Activated CD4-positive, alpha-beta memory T cell treated with anti-CD3 and anti-CD28 coated beads for 36 hours (primary cell): ENCODE data around the gene CPSF7. TPM values are rescaled to one million over a fixed set of nuclear protein-coding genes. Genes with fewer than 3 reads are reported as not detected.
"Not testable (repeated sequence)": the region's sequence is repeated elsewhere in the genome, so short reads cannot be mapped to it uniquely, and the experiment has no call there.

Experiments used
- CTCF ChIA-PET: fragments of 350-600 bp; sonication (Branson Sonifier 250); formaldehyde crosslinking; loops from one replicate; lab custom pipeline; 2021; ENCODE audit warnings: antibody characterized with exemption, inconsistent platforms; lab: Charles Lee
- POLR2A ChIA-PET: fragments of 350-600 bp; sonication (Branson Sonifier 250); formaldehyde crosslinking; loops from one replicate; lab custom pipeline; 2021; ENCODE audit warnings: antibody characterized with exemption; lab: Charles Lee
- DNase-seq: peaks from one replicate; pipeline ENCODE4 v3.0.0-alpha.2; 2020
- H3K27ac Mint-ChIP-seq: one replicate; pipeline ENCODE4 v1.8.0; 2021; ENCODE audit warnings: mixed read lengths
- H3K27me3 Mint-ChIP-seq: one replicate; pipeline ENCODE4 v1.8.0; 2021; ENCODE audit warnings: mixed read lengths
- H3K36me3 Mint-ChIP-seq: one replicate; pipeline ENCODE4 v1.8.0; 2021; ENCODE audit warnings: mixed read lengths
- H3K4me1 Mint-ChIP-seq: one replicate; pipeline ENCODE4 v1.8.0; 2021; ENCODE audit warnings: low read depth, mixed read lengths
- H3K4me3 Mint-ChIP-seq: one replicate; pipeline ENCODE4 v1.8.0; 2021; ENCODE audit warnings: mild to moderate bottlenecking, mixed read lengths
- H3K9me3 Mint-ChIP-seq: one replicate; pipeline ENCODE4 v1.8.0; 2021; ENCODE audit warnings: mixed read lengths
- intact Hi-C: fragments of 100-400 bp; cut with micrococcal nuclease; formaldehyde crosslinking; loops from one replicate; pipeline ENCODE4 v1.15.1; 2023
- total RNA-seq, 2 experiments: library from RNA; stranded (reverse); gene quantifications; one replicate each; pipeline ENCODE4 v1.2.3, GENCODE V29; 2021

Gene CPSF7
- total RNA-seq, 2 experiments from 2014 or later = 90.9 to 100 TPM

DNA sequence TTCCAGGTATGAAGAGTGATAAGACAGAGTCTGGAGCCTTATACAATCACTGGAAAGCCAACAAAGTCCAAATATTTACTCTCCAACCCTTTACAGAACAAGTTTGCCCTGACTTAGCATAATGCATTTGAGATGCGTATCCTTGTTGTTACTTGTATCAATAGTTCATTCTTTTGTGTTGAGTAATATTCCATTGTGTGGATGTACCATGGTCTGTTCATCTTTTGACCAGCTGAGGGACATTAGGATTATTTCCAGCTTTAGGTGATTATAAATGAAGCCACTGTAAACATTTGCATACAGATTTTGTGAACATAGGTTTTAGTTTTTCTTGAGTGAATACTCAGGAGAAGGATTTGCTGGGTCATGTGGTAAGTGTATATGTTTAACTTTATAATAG is 9.8 kb upstream of the CPSF7 start:
- POLR2A ChIA-PET = interaction anchor here (1.7 kb wide), 1 partner anchor 10 kb away, joined by 5 read pairs; the partner anchor contains the start of genes CPSF7 and SDHAF2
- CTCF ChIA-PET = interaction anchor here (0.6 to 1.0 kb wide), 3 partner anchors 104 to 189 kb away, joined by 3 to 4 read pairs (median 3); partner anchors contain the start of gene SYT7
- intact Hi-C loops = no loop called here
- Mint-ChIP-seq H3K36me3 (peaks cover 49% of the 10 kb centered on the region), H3K9me3 (no peaks in the 10 kb centered on the region), H3K27ac (no peak overlapping the region), H3K27me3 (no peaks in the 10 kb centered on the region), H3K4me1 (peaks cover 28% of the 10 kb centered on the region), H3K4me3 (no peak overlapping the region)
- DNase-seq = no peak

DNA sequence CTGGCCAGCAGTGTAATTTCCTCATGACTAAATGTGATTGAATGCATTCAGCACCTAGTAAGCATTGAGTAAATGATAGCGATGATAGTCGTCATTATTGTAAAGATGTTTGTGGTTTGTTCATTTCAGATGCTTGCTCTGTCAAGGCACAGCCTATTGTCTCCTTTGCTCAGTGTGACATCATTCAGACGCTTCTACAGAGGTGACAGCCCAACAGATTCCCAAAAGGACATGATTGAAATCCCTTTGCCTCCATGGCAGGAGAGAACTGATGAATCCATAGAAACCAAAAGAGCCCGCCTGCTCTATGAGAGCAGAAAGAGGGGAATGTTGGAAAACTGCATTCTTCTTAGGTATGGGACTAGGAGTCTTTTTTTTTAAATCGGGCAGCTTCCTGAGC is 7.7 kb upstream of the CPSF7 start:
- intact Hi-C loops = no loop called here
- peaks cover 36% of the 10 kb centered on the region for H3K4me1 Mint-ChIP-seq
- H3K27ac Mint-ChIP-seq = no peak overlapping the region
- ChIA-PET POLR2A (no interaction called here), CTCF (interaction anchor here (4.1 kb wide), 1 partner anchor 79 kb away, joined by 19 read pairs; no protein-coding TSS in a partner anchor)
- DNase-seq = no peak
- H3K27me3 Mint-ChIP-seq = no peaks in the 10 kb centered on the region
- H3K4me3 Mint-ChIP-seq = no peak overlapping the region
- no peaks in the 10 kb centered on the region for H3K9me3 Mint-ChIP-seq
- H3K36me3 Mint-ChIP-seq = peaks cover 43% of the 10 kb centered on the region

DNA sequence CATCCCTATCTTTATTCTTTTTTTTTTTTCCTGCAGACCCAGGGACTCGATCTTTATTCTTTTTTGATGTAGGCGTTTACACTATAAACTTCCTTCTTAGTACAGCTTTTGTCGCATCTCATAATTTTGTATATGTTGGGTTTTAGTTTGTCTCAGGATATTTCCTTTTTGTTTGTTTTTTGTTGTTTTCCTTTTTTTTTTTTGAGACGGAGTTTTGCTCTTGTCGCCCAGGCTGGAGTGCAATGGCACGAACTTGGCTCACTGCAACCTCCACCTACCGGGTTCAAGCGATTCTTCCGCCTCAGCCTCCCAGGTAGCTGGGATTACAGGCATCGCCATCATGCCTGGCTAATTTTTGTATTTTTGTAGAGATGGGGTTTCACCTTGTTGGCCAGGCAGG is 1.1 kb upstream of the CPSF7 start:
- Mint-ChIP-seq H3K27ac (peak overlapping the region; percentile 95), H3K4me1 (peaks cover 65% of the 10 kb centered on the region), H3K36me3 (peaks cover 41% of the 10 kb centered on the region), H3K4me3 (peak overlapping the region; percentile 88)
- not testable (repeated sequence) for H3K9me3 Mint-ChIP-seq, H3K27me3 Mint-ChIP-seq, DNase-seq
- POLR2A ChIA-PET = interaction anchor here (2.5 to 4.2 kb wide), 2 partner anchors 16 to 38 kb away, joined by 16 to 28 read pairs; partner anchors contain the start of gene TMEM216
- intact Hi-C loops = loop anchor here (1.0 to 5.0 kb wide), 3 partner anchors 38 to 524 kb away; partner anchors contain the start of genes DDB1, PRPF19, TKFC and TMEM216
- CTCF ChIA-PET = interaction anchor here (0.7 to 3.2 kb wide), 4 partner anchors 16 to 460 kb away, joined by 3 to 32 read pairs (median 6); partner anchors contain the start of gene CYB561A3

- Mint-ChIP-seq H3K9me3 (no peaks in the 10 kb centered on the region), H3K27ac (peak overlapping the region; percentile 95), H3K36me3 (peaks cover 46% of the 10 kb centered on the region), H3K4me3 (peak overlapping the region; percentile 88), H3K27me3 (no peaks in the 10 kb centered on the region), H3K4me1 (peaks cover 67% of the 10 kb centered on the region)
- DNase-seq = peak; percentile 75
- ChIA-PET POLR2A (interaction anchor here (0.6 to 4.2 kb wide), 7 partner anchors 11 to 391 kb away, joined by 3 to 28 read pairs (median 13); partner anchors contain the start of genes CYB561A3, TMEM138 and TMEM216), CTCF (interaction anchor here (0.6 to 3.2 kb wide), 8 partner anchors 12 to 209 kb away, joined by 3 to 32 read pairs (median 7); partner anchors contain the start of genes CYB561A3, LRRC10B, TKFC and TMEM216)
- intact Hi-C loops = loop anchor here (1.0 to 2.0 kb wide), 2 partner anchors 17 to 67 kb away; partner anchors contain the start of gene TMEM138
Observed at GRCh38 chr11:61429346-61429690, 457 bp downstream of the CPSF7 start.

DNA sequence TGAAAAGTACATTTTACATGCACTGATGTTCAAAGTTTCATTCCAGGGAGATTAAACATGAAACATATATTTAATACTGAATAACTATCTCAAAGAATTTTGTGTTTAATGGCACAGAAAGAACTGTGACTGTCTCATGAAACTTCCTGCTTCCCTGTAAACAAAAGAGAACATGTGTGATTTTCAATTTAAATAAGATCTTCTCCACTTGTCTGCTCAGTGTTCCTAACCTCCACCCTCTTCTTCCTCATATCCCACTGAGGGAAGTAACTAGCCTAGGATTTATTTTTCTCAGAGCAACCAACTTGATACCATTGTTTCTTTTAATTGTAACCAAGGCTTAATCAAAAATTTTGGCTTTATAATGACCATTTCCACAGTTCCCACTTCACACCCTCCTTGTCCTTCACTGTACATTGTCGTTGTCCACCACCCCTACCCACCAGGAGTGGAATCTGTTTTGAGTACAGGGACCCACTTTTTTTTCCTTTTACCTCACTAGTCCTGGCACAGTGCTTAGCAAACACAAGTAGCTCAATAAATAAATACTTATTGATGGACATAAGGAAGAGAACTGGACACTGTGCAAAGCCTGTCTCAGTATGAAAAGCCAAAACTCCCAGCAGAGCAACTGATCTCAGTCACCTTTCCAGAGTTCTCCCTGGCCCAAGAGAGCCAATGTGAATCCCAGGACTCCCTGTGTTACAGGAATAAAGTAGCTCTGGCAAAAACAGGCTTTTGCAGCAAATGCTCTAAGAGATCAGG is 4.2 kb downstream of the CPSF7 start:
- peaks cover 55% of the 10 kb centered on the region for H3K4me1 Mint-ChIP-seq
- ChIA-PET CTCF (interaction anchor here (1.1 to 3.6 kb wide), 4 partner anchors 9 to 91 kb away, joined by 5 to 31 read pairs (median 7); no protein-coding TSS in a partner anchor), POLR2A (interaction anchor here (1.0 kb wide), 1 partner anchor 92 kb away, joined by 3 read pairs; no protein-coding TSS in a partner anchor)
- no peak overlapping the region for H3K4me3 Mint-ChIP-seq
- peaks cover 63% of the 10 kb centered on the region for H3K36me3 Mint-ChIP-seq
- intact Hi-C loops = no loop called here
- H3K9me3 Mint-ChIP-seq = no peaks in the 10 kb centered on the region
- peak overlapping the region; percentile 57 for H3K27ac Mint-ChIP-seq
- no peak for DNase-seq
- H3K27me3 Mint-ChIP-seq = no peaks in the 10 kb centered on the region

DNA sequence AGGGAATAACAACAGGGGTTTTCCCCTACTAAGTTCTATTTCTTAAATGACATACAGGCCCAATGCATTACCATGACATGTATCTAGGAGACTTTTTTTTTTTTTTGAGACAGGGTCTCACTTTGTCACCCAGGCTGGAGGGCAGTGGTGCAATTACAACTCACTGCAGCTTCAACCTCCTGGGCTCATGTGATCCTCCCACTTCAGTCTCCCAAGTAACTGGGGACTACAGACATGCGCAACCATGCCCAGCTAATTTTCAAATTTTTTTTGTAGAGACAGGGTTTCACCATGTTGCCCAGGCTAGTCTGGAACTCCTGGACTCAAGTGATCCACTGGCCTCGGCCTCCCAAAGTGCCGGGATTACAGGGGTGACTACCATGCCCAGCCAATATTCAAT is 7.5 kb downstream of the CPSF7 start:
- ChIA-PET CTCF (interaction anchor here (1.1 to 1.5 kb wide), 3 partner anchors 13 to 37 kb away, joined by 3 to 8 read pairs (median 7); partner anchors contain the start of gene TMEM216), POLR2A (no interaction called here)
- no peak overlapping the region for H3K4me3 Mint-ChIP-seq
- H3K27me3 Mint-ChIP-seq = no peaks in the 10 kb centered on the region
- H3K36me3 Mint-ChIP-seq = peaks cover 62% of the 10 kb centered on the region
- intact Hi-C loops = no loop called here
- H3K9me3 Mint-ChIP-seq = no peaks in the 10 kb centered on the region
- peaks cover 56% of the 10 kb centered on the region for H3K4me1 Mint-ChIP-seq
- no peak overlapping the region for H3K27ac Mint-ChIP-seq
- no peak for DNase-seq

DNA sequence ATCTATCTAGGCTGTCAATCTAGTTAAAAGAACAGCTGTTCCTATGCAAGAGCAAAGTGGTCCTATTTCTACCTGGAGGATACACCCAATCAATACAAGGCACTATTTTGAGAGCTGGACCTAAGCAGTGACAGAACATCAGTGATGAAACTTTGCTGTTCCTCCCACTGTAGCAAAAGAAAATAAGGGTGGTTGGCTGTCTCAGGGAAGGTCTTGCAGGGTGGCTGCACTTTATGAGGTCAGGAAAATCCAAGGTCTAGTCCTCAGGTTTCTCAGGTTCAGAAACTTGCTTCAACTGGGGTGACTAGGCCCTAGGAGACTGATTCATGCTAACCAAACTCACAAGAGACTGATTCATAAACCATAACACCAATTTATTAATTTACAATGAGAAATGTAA is 11.6 kb downstream of the CPSF7 start:
- H3K27me3 Mint-ChIP-seq = no peaks in the 10 kb centered on the region
- H3K27ac Mint-ChIP-seq = peak overlapping the region; percentile 47
- peaks cover 40% of the 10 kb centered on the region for H3K4me1 Mint-ChIP-seq
- POLR2A ChIA-PET = interaction anchor here (0.6 kb wide), 1 partner anchor 110 kb away, joined by 3 read pairs; no protein-coding TSS in a partner anchor
- CTCF ChIA-PET = interaction anchor here (1.5 kb wide), 1 partner anchor 82 kb away, joined by 3 read pairs; no protein-coding TSS in a partner anchor
- H3K36me3 Mint-ChIP-seq = peaks cover 71% of the 10 kb centered on the region
- no peak overlapping the region for H3K4me3 Mint-ChIP-seq
- DNase-seq = no peak
- intact Hi-C loops = no loop called here
- no peaks in the 10 kb centered on the region for H3K9me3 Mint-ChIP-seq

DNA sequence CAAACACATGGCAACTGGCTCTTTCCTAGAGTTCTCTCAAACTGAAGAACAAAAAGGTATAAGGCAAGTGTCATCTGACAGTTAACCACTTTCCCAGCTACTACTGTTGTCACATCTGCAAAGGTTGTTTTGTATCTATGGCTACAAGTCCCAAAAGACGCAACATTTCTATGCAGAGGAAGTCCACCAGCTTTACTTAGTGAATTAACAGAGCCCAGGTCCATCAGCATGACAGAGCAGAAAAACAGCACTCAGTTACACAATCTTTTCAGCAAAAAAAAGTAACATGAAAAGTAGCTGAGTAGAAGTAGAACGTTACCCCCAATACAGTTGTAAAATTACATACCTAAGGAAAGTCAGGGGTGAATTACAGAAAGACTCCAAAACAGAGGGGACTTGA is 12.1 kb downstream of the CPSF7 start:
- peaks cover 39% of the 10 kb centered on the region for H3K4me1 Mint-ChIP-seq
- H3K27me3 Mint-ChIP-seq = no peaks in the 10 kb centered on the region
- POLR2A ChIA-PET = no interaction called here
- H3K9me3 Mint-ChIP-seq = no peaks in the 10 kb centered on the region
- peak overlapping the region; percentile 47 for H3K27ac Mint-ChIP-seq
- H3K4me3 Mint-ChIP-seq = no peak overlapping the region
- CTCF ChIA-PET = interaction anchor here (1.1 to 1.5 kb wide), 2 partner anchors 35 to 82 kb away, joined by 3 to 4 read pairs; no protein-coding TSS in a partner anchor
- intact Hi-C loops = no loop called here
- peaks cover 74% of the 10 kb centered on the region for H3K36me3 Mint-ChIP-seq
- no peak for DNase-seq

GRCh38 chr11:61416941-61417340 is 12.8 kb downstream of the CPSF7 start:
- no peak overlapping the region for H3K4me3 Mint-ChIP-seq
- no peaks in the 10 kb centered on the region for H3K9me3 Mint-ChIP-seq
- POLR2A ChIA-PET = no interaction called here
- no peak for DNase-seq
- no peaks in the 10 kb centered on the region for H3K27me3 Mint-ChIP-seq
- peaks cover 33% of the 10 kb centered on the region for H3K4me1 Mint-ChIP-seq
- H3K36me3 Mint-ChIP-seq = peaks cover 68% of the 10 kb centered on the region
- intact Hi-C loops = no loop called here
- CTCF ChIA-PET = interaction anchor here (1.1 kb wide), 1 partner anchor 34 kb away, joined by 4 read pairs; no protein-coding TSS in a partner anchor
- peak overlapping the region; percentile 29 for H3K27ac Mint-ChIP-seq

DNA sequence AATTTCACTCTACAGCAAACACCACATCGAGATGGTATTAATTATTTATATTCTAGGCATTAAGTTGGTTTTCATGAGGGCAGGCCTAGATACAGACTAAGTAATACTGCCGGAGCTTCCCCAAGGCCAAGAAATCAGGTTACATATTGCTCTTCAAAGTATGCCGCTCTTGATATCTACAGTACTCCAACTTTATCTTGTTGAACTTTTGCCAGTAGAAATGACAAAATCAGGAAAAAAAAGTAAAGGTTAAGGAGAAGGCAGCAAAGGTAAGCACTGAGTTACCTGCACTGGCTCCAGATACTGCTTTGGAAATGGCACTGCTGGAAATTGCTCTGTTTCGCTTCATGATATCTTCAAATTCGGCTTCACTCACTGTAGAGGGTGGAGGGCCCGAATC is 14.4 kb downstream of the CPSF7 start:
- Mint-ChIP-seq H3K9me3 (no peaks in the 10 kb centered on the region), H3K27me3 (no peaks in the 10 kb centered on the region), H3K36me3 (peaks cover 72% of the 10 kb centered on the region), H3K4me1 (peaks cover 26% of the 10 kb centered on the region), H3K4me3 (no peak overlapping the region), H3K27ac (no peak overlapping the region)
- ChIA-PET CTCF (interaction anchor here (0.6 kb wide), 1 partner anchor 21 kb away, joined by 3 read pairs; no protein-coding TSS in a partner anchor), POLR2A (no interaction called here)
- DNase-seq = no peak
- intact Hi-C loops = no loop called here

GRCh38 chr11:61414547-61414946 is 15.2 kb downstream of the CPSF7 start:
- ChIA-PET POLR2A (interaction anchor here (0.7 kb wide), 1 partner anchor 54 kb away, joined by 3 read pairs; no protein-coding TSS in a partner anchor), CTCF (interaction anchor here (0.6 to 0.7 kb wide), 2 partner anchors 21 to 90 kb away, joined by 3 read pairs; no protein-coding TSS in a partner anchor)
- Mint-ChIP-seq H3K27ac (peak overlapping the region; percentile 74), H3K36me3 (peaks cover 66% of the 10 kb centered on the region), H3K27me3 (no peaks in the 10 kb centered on the region), H3K4me1 (peaks cover 22% of the 10 kb centered on the region), H3K4me3 (no peak overlapping the region), H3K9me3 (no peaks in the 10 kb centered on the region)
- DNase-seq = no peak
- intact Hi-C loops = no loop called here
